ENCODE data around the gene SHISA9. TPM values are rescaled to one million over a fixed set of nuclear protein-coding genes. Genes with fewer than 3 reads are reported as not detected.

The SHISA9 gene
- total RNA-seq, 2 experiments from 2014 or later: 0.02 TPM; not detected in 1

- CTCF ChIA-PET: no interaction called here
- Mint-ChIP-seq H3K27me3 (peaks cover 6% of the 10 kb centered on the region), H3K36me3 (ENCODE audit: low read depth) (no peaks in the 10 kb centered on the region), H3K9me3 (ENCODE audit: low read depth) (peaks cover 4% of the 10 kb centered on the region), H3K4me1 (no peaks in the 10 kb centered on the region), H3K27ac (no peak overlapping the region), H3K4me3 (no peak overlapping the region)
- intact Hi-C loops (cut with DNase I, micrococcal nuclease): no loop called here
- ATAC-seq (no peak), DNase-seq (no peak)
- POLR2A ChIA-PET: no interaction called here
Measured at GRCh38 chr16:12961626-12962025, 60.2 kb downstream of the SHISA9 start.

DNA sequence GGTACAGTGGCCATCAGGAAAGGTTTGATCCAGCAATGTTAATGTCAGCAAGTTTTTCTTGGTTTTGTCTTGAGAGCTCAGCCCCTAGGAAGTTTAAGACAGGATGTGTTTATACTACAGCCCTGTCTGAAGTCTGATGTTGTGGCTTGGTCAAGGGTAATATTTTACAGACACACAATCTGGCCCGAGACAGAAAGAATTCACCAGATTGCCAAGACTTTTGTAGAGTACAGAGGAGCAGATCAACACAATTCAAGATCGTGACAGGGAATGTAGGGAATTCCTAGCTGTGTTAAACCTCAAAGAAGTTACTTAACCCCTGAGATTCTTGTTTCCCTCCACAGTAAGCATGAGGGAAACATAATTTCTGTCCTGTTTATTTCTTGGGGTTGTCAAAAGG, 63.1 kb downstream of the SHISA9 start:
- H3K9me3 Mint-ChIP-seq (ENCODE audit: low read depth): peaks cover 4% of the 10 kb centered on the region
- intact Hi-C loops (cut with DNase I, micrococcal nuclease): no loop called here
- POLR2A ChIA-PET: no interaction called here
- CTCF ChIA-PET: no interaction called here
- DNase-seq: no peak
- H3K4me3 Mint-ChIP-seq: no peak overlapping the region
- no peaks in the 10 kb centered on the region for H3K4me1 Mint-ChIP-seq
- no peak for ATAC-seq
- no peak overlapping the region for H3K27ac Mint-ChIP-seq
- H3K27me3 Mint-ChIP-seq: peaks cover 9% of the 10 kb centered on the region
- no peaks in the 10 kb centered on the region for H3K36me3 Mint-ChIP-seq (ENCODE audit: low read depth)

- no peak for ATAC-seq
- Mint-ChIP-seq H3K4me3 (no peak overlapping the region), H3K27ac (no peak overlapping the region), H3K9me3 (ENCODE audit: low read depth) (peaks cover 4% of the 10 kb centered on the region), H3K4me1 (no peaks in the 10 kb centered on the region), H3K36me3 (ENCODE audit: low read depth) (no peaks in the 10 kb centered on the region), H3K27me3 (peaks cover 9% of the 10 kb centered on the region)
- no peak for DNase-seq
- ChIA-PET CTCF (no interaction called here), POLR2A (no interaction called here)
- intact Hi-C loops (cut with DNase I, micrococcal nuclease): no loop called here
Measured at GRCh38 chr16:12965274-12965804, 63.9 kb downstream of the SHISA9 start.

GRCh38 chr16:12971241-12971640, 69.8 kb downstream of the SHISA9 start:
- no peaks in the 10 kb centered on the region for H3K4me1 Mint-ChIP-seq
- DNase-seq: no peak
- no peak for ATAC-seq
- CTCF ChIA-PET: no interaction called here
- POLR2A ChIA-PET: no interaction called here
- no peak overlapping the region for H3K27ac Mint-ChIP-seq
- no peaks in the 10 kb centered on the region for H3K36me3 Mint-ChIP-seq (ENCODE audit: low read depth)
- no peaks in the 10 kb centered on the region for H3K9me3 Mint-ChIP-seq (ENCODE audit: low read depth)
- H3K4me3 Mint-ChIP-seq: no peak overlapping the region
- intact Hi-C loops (cut with DNase I, micrococcal nuclease): no loop called here
- H3K27me3 Mint-ChIP-seq: peaks cover 3% of the 10 kb centered on the region

DNA sequence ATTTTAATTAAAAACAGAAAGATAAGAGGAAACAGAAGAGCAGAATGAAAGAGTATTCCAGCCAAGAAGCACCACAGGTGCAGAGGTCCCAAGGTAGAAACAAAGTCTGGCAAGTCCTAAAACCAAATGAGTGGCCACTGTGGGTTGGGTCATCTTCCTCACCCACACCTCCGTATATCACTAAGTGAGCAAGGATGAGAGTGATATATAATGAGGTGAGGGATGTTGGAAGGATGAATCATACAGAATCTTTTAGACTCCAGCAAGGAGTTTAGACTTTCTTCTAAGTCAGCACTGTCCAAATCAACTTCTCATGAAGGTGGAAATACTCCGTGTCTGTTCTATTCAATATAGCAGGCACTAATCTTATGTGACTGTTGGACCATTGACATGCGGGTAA, 70.8 kb downstream of the SHISA9 start:
- ATAC-seq (no peak), DNase-seq (no peak)
- intact Hi-C loops (cut with DNase I, micrococcal nuclease): no loop called here
- POLR2A ChIA-PET: interaction anchor here (0.6 kb wide), 1 partner anchor 713 kb away, joined by 3 read pairs; no protein-coding TSS in a partner anchor
- Mint-ChIP-seq H3K36me3 (ENCODE audit: low read depth) (no peaks in the 10 kb centered on the region), H3K27me3 (peaks cover 4% of the 10 kb centered on the region), H3K4me3 (no peak overlapping the region), H3K27ac (no peak overlapping the region), H3K9me3 (ENCODE audit: low read depth) (no peaks in the 10 kb centered on the region), H3K4me1 (no peaks in the 10 kb centered on the region)
- CTCF ChIA-PET: no interaction called here

DNA sequence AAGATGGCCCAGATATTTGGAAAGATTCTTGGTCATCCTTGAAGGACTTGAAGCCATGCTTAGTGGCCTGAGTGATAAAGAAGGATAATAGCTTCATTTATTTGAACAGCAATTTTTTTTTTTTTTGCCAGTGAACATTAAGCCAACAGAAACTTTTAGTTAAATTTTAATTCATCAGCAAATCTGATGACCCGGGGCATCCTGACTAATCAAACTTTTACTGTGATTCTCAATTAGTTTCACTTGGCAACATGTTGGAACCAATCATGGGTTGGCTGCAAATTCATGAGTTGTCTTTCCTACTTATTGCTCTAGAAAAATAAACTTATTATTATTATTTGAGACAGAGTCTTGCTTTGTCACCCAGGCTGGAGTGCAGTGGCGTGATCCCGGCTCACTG, 74.4 kb downstream of the SHISA9 start:
- Mint-ChIP-seq H3K27ac (no peak overlapping the region), H3K36me3 (ENCODE audit: low read depth) (no peaks in the 10 kb centered on the region), H3K27me3 (peaks cover 4% of the 10 kb centered on the region), H3K4me1 (no peaks in the 10 kb centered on the region), H3K9me3 (ENCODE audit: low read depth) (no peaks in the 10 kb centered on the region), H3K4me3 (no peak overlapping the region)
- ChIA-PET CTCF (interaction anchor here (0.6 kb wide), 1 partner anchor 650 kb away, joined by 4 read pairs; no protein-coding TSS in a partner anchor), POLR2A (no interaction called here)
- DNase-seq (no peak), ATAC-seq (no peak)
- intact Hi-C loops (cut with DNase I, micrococcal nuclease): no loop called here

GRCh38 chr16:12976496-12976895, 75.1 kb downstream of the SHISA9 start:
- intact Hi-C loops (cut with DNase I, micrococcal nuclease): no loop called here
- ChIA-PET POLR2A (no interaction called here), CTCF (no interaction called here)
- peaks cover 4% of the 10 kb centered on the region for H3K27me3 Mint-ChIP-seq
- H3K4me3 Mint-ChIP-seq: no peak overlapping the region
- no peaks in the 10 kb centered on the region for H3K36me3 Mint-ChIP-seq (ENCODE audit: low read depth)
- no peaks in the 10 kb centered on the region for H3K9me3 Mint-ChIP-seq (ENCODE audit: low read depth)
- ATAC-seq: no peak
- DNase-seq: no peak
- no peak overlapping the region for H3K27ac Mint-ChIP-seq
- H3K4me1 Mint-ChIP-seq: no peaks in the 10 kb centered on the region

- Mint-ChIP-seq H3K4me1 (no peaks in the 10 kb centered on the region), H3K27ac (no peak overlapping the region), H3K4me3 (no peak overlapping the region), H3K9me3 (ENCODE audit: low read depth) (no peaks in the 10 kb centered on the region), H3K36me3 (ENCODE audit: low read depth) (no peaks in the 10 kb centered on the region), H3K27me3 (peaks cover 4% of the 10 kb centered on the region)
- POLR2A ChIA-PET: no interaction called here
- DNase-seq (no peak), ATAC-seq (no peak)
- CTCF ChIA-PET: no interaction called here
- intact Hi-C loops (cut with DNase I, micrococcal nuclease): no loop called here
Measured at GRCh38 chr16:12976936-12977335, 75.5 kb downstream of the SHISA9 start.

- peaks cover 3% of the 10 kb centered on the region for H3K27me3 Mint-ChIP-seq
- ChIA-PET CTCF (no interaction called here), POLR2A (no interaction called here)
- no peaks in the 10 kb centered on the region for H3K4me1 Mint-ChIP-seq
- no peaks in the 10 kb centered on the region for H3K9me3 Mint-ChIP-seq (ENCODE audit: low read depth)
- no peak for DNase-seq
- H3K27ac Mint-ChIP-seq: no peak overlapping the region
- no peaks in the 10 kb centered on the region for H3K36me3 Mint-ChIP-seq (ENCODE audit: low read depth)
- ATAC-seq: no peak
- no peak overlapping the region for H3K4me3 Mint-ChIP-seq
- intact Hi-C loops (cut with DNase I, micrococcal nuclease): no loop called here
Measured at GRCh38 chr16:12985516-12985915, 84.1 kb downstream of the SHISA9 start.

GRCh38 chr16:12988071-12988470, 86.7 kb downstream of the SHISA9 start:
- ChIA-PET CTCF (no interaction called here), POLR2A (no interaction called here)
- H3K27me3 Mint-ChIP-seq: peaks cover 6% of the 10 kb centered on the region
- DNase-seq: no peak
- H3K4me1 Mint-ChIP-seq: no peaks in the 10 kb centered on the region
- no peak for ATAC-seq
- intact Hi-C loops (cut with DNase I, micrococcal nuclease): no loop called here
- H3K27ac Mint-ChIP-seq: no peak overlapping the region
- H3K36me3 Mint-ChIP-seq (ENCODE audit: low read depth): no peaks in the 10 kb centered on the region
- no peaks in the 10 kb centered on the region for H3K9me3 Mint-ChIP-seq (ENCODE audit: low read depth)
- H3K4me3 Mint-ChIP-seq: no peak overlapping the region

- ATAC-seq (no peak), DNase-seq (no peak)
- Mint-ChIP-seq H3K9me3 (ENCODE audit: low read depth) (no peaks in the 10 kb centered on the region), H3K4me3 (no peak overlapping the region), H3K36me3 (ENCODE audit: low read depth) (no peaks in the 10 kb centered on the region), H3K27ac (no peak overlapping the region), H3K4me1 (no peaks in the 10 kb centered on the region), H3K27me3 (peaks cover 8% of the 10 kb centered on the region)
- ChIA-PET POLR2A (no interaction called here), CTCF (no interaction called here)
- intact Hi-C loops (cut with DNase I, micrococcal nuclease): no loop called here
Measured at GRCh38 chr16:12992066-12992465, 90.7 kb downstream of the SHISA9 start.

DNA sequence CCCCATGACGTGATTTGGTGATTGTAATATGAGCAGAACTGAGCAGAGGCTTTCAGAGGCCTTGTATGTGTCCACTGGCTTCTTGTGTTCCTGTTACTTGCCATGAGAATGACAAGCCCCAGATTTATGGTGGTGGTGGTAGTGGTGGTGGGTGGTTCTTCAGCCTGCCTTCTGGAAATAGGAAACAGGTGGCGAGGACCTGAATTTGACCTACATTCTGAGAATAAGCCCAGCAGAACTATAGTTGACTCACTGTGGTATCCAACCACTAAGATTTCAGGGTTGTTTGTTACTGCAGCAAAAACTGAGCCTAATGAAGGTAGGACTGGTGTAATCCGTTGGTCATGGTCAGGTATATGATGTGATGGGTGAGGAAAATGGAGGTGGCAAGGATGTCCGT, 93.0 kb downstream of the SHISA9 start:
- POLR2A ChIA-PET: no interaction called here
- Mint-ChIP-seq H3K27me3 (peaks cover 8% of the 10 kb centered on the region), H3K4me1 (no peaks in the 10 kb centered on the region), H3K36me3 (ENCODE audit: low read depth) (no peaks in the 10 kb centered on the region), H3K9me3 (ENCODE audit: low read depth) (no peaks in the 10 kb centered on the region), H3K27ac (no peak overlapping the region), H3K4me3 (no peak overlapping the region)
- no peak for DNase-seq
- intact Hi-C loops (cut with DNase I, micrococcal nuclease): no loop called here
- ATAC-seq: no peak
- CTCF ChIA-PET: no interaction called here

- peaks cover 5% of the 10 kb centered on the region for H3K27me3 Mint-ChIP-seq
- CTCF ChIA-PET: no interaction called here
- no peaks in the 10 kb centered on the region for H3K9me3 Mint-ChIP-seq (ENCODE audit: low read depth)
Measured at GRCh38 chr16:12995721-12996372, 94.4 kb downstream of the SHISA9 start.

More at GRCh38 chr16:12995721-12996372, 94.4 kb downstream of the SHISA9 start:
- no peaks in the 10 kb centered on the region for H3K4me1 Mint-ChIP-seq
- no peak overlapping the region for H3K27ac Mint-ChIP-seq
- H3K4me3 Mint-ChIP-seq: no peak overlapping the region
- no peak for ATAC-seq
- POLR2A ChIA-PET: no interaction called here
- intact Hi-C loops (cut with DNase I, micrococcal nuclease): no loop called here
- H3K36me3 Mint-ChIP-seq (ENCODE audit: low read depth): no peaks in the 10 kb centered on the region
- no peak for DNase-seq
